WTC11 (cell line): Measurements from ENCODE around the gene FAM156B. TPM values are rescaled to one million over a fixed set of nuclear protein-coding genes. Genes with fewer than 3 reads are reported as not detected.
"Not testable (repeated sequence)": the region's sequence is repeated elsewhere in the genome, so short reads cannot be mapped to it uniquely, and the experiment has no call there.

ENCODE experiments used
- ATAC-seq: fragments of 200-7000 bp; cut with Tn5 transposase; 2 replicates; pipeline ENCODE4 v1.10.0; 2021; ENCODE audit warnings: mild to moderate bottlenecking, moderate library complexity
- CTCF ChIA-PET: fragments of 300-600 bp; sonication (Branson Sonifier 250); formaldehyde crosslinking; loops from one replicate; lab custom pipeline; 2021; ENCODE audit warnings: antibody characterized with exemption; lab: Charles Lee
- POLR2A ChIA-PET: fragments of 350-600 bp; sonication (Branson Sonifier 250); formaldehyde crosslinking; loops from one replicate; lab custom pipeline; 2021; ENCODE audit warnings: antibody characterized with exemption; lab: Charles Lee
- DNase-seq: peaks from one replicate; pipeline ENCODE4 v3.0.0; 2021; ENCODE audit warnings: low spot score
- H3K27ac Mint-ChIP-seq: 2 replicates; pipeline ENCODE4 v1.8.0; 2021; ENCODE audit warnings: mixed read lengths
- H3K27me3 Mint-ChIP-seq: 2 replicates; pipeline ENCODE4 v1.8.0; 2021; ENCODE audit warnings: low read depth, mild to moderate bottlenecking, moderate library complexity, mixed read lengths
- H3K36me3 Mint-ChIP-seq: 2 replicates; pipeline ENCODE4 v1.8.0; 2021; ENCODE audit warnings: mixed read lengths
- H3K4me1 Mint-ChIP-seq: 2 replicates; pipeline ENCODE4 v1.8.0; 2022; ENCODE audit warnings: mixed read lengths
- H3K4me3 Mint-ChIP-seq: 2 replicates; pipeline ENCODE4 v1.8.0; 2021; ENCODE audit warnings: mild to moderate bottlenecking, moderate library complexity, mixed read lengths
- H3K9me3 Mint-ChIP-seq: 2 replicates; pipeline ENCODE4 v1.8.0; 2021; ENCODE audit warnings: mixed read lengths
- total RNA-seq: library from RNA; stranded (reverse); gene quantifications from 3 replicates; pipeline ENCODE4 v1.2.3, GENCODE V29; 2021

FAM156B gene
- total RNA-seq, 1 experiment from 2014 or later, result 12.7 TPM

- H3K9me3 Mint-ChIP-seq, H3K4me3 Mint-ChIP-seq, POLR2A ChIA-PET, H3K4me1 Mint-ChIP-seq, H3K36me3 Mint-ChIP-seq, ATAC-seq, CTCF ChIA-PET, DNase-seq, H3K27me3 Mint-ChIP-seq, H3K27ac Mint-ChIP-seq: not testable (repeated sequence)
These were observed 9.7 kb upstream of the FAM156B start for GRCh38 chrX:52887459-52887858.

DNA sequence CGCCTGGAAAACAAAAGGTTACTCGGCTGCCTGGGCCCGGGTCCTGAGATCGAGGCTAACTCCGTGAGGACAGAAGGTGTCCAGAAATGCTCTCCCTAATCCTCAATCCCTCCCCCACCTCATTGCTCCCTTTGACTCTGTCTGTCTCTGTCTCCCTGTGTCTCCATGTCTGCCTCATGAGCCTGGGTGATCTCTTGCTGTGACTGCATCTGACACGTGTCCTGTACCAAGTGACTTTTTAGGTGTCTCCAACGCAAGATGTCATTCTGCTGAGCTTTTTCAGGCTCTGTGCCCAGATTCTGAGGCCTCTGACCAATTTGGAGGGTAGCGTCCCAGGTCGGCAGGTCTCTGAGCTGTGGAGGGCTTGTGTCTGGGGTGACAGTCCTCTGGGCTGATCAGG is 9.0 kb upstream of the FAM156B start:
- CTCF ChIA-PET, H3K36me3 Mint-ChIP-seq, H3K27ac Mint-ChIP-seq, ATAC-seq, POLR2A ChIA-PET, DNase-seq, H3K27me3 Mint-ChIP-seq, H3K4me1 Mint-ChIP-seq, H3K4me3 Mint-ChIP-seq, H3K9me3 Mint-ChIP-seq: not testable (repeated sequence)

GRCh38 chrX:52896438-52896837 is 692 bp upstream of the FAM156B start:
- H3K4me3 Mint-ChIP-seq, H3K4me1 Mint-ChIP-seq, ATAC-seq, POLR2A ChIA-PET, H3K27me3 Mint-ChIP-seq, H3K36me3 Mint-ChIP-seq, CTCF ChIA-PET, H3K27ac Mint-ChIP-seq, H3K9me3 Mint-ChIP-seq, DNase-seq: not testable (repeated sequence)

GRCh38 chrX:52905531-52905930 is 8.4 kb downstream of the FAM156B start:
- H3K27ac Mint-ChIP-seq, CTCF ChIA-PET, H3K4me3 Mint-ChIP-seq, H3K27me3 Mint-ChIP-seq, POLR2A ChIA-PET, H3K9me3 Mint-ChIP-seq, DNase-seq, H3K4me1 Mint-ChIP-seq, H3K36me3 Mint-ChIP-seq, ATAC-seq: not testable (repeated sequence)

DNA sequence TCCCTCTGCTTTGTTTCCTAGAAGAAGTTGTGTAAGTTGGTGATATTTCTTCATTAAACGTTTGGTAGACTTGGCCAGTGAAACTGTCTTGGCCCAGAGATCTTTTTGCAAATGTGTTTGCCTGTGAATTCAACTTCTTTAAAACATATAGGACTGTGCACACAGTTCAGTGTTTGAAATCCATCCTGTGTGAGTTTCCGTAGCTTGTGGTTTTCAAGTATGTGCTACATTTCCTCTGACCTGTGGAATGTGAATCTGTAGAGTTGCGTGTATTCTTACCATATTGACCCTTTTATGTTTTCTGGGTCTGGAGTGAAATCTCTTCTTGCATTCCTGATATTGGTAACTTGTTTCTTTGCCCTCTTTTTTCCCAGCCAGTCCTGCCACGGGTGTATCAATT is 8.9 kb downstream of the FAM156B start:
- H3K27ac Mint-ChIP-seq, H3K4me3 Mint-ChIP-seq, H3K4me1 Mint-ChIP-seq, H3K36me3 Mint-ChIP-seq, ATAC-seq, POLR2A ChIA-PET, H3K9me3 Mint-ChIP-seq, DNase-seq, CTCF ChIA-PET, H3K27me3 Mint-ChIP-seq: not testable (repeated sequence)

DNA sequence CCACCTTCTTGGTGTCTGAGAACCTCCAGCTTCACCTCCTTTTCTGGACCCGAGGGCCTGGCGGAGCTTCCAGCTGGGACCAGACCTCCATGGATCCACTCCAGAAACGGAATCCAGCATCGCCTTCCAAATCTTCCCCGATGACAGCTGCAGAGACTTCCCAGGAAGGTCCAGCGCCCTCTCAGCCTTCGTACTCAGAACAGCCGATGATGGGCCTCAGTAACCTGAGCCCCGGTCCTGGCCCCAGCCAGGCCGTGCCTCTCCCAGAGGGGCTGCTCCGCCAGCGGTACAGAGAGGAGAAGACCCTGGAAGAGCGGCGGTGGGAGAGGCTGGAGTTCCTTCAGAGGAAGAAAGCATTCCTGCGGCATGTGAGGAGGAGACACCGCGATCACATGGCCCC is 10.0 kb downstream of the FAM156B start:
- POLR2A ChIA-PET, H3K36me3 Mint-ChIP-seq, DNase-seq, H3K4me3 Mint-ChIP-seq, CTCF ChIA-PET, H3K27ac Mint-ChIP-seq, H3K27me3 Mint-ChIP-seq, ATAC-seq, H3K9me3 Mint-ChIP-seq, H3K4me1 Mint-ChIP-seq: not testable (repeated sequence)

GRCh38 chrX:52907900-52908299 is 10.8 kb downstream of the FAM156B start:
- H3K27me3 Mint-ChIP-seq, H3K9me3 Mint-ChIP-seq, H3K27ac Mint-ChIP-seq, DNase-seq, POLR2A ChIA-PET, ATAC-seq, H3K4me3 Mint-ChIP-seq, H3K4me1 Mint-ChIP-seq, H3K36me3 Mint-ChIP-seq, CTCF ChIA-PET: not testable (repeated sequence)

DNA sequence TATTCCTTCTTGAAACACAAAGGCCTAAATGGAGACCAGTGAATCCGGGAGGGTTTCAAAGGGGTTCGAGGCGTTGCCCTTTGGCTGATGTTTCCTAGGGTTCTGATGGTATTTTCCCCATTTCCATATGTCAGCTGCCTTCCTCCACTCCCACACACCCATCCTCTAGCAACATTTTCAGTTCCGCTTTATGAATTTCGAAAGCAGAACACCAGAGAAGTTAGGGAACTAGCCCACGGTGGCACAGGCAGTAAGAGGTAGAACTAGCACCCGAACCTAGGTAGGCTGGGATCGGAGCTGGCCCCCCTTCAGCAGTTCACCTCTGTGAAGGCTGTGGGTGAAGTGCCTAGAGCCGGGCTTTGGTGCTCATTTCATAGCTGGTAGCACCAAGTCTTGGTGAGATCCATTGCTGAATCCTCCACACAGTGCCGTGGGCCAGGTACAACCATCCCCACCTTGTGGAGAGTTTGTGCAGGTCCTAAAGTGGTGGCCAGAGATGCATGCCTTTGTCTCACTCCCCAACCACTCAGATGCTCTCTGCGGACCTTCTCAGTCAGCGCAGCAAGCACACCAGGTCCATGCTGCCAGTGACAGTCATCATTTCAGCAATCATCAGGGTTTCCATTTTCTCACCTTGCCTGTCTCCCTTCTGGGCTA is 12.3 kb downstream of the FAM156B start:
- CTCF ChIA-PET, H3K36me3 Mint-ChIP-seq, ATAC-seq, POLR2A ChIA-PET, H3K27me3 Mint-ChIP-seq, H3K27ac Mint-ChIP-seq, DNase-seq, H3K4me3 Mint-ChIP-seq, H3K9me3 Mint-ChIP-seq, H3K4me1 Mint-ChIP-seq: not testable (repeated sequence)

DNA sequence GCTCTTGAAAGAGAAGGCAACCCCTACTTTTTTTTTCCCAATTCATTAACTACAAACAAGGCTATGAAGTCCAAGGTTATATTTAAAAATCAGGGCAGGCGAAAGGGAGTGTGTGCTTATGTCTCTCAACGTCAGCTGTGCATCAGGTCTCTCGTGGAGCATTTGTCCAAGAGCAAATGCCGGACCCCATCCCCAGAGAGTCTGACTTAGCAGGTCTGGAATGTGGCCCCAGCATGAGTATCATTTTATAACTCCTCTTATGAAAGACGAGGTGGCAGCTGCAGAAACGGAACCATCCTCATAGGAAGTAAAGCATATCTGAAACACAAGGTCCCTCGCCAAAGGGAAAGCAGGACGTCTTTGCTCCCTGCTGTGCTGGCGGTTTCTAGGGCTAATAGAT is 16.6 kb downstream of the FAM156B start:
- H3K9me3 Mint-ChIP-seq, H3K4me1 Mint-ChIP-seq, CTCF ChIA-PET, POLR2A ChIA-PET, DNase-seq, H3K27ac Mint-ChIP-seq, ATAC-seq, H3K27me3 Mint-ChIP-seq, H3K4me3 Mint-ChIP-seq, H3K36me3 Mint-ChIP-seq: not testable (repeated sequence)

GRCh38 chrX:52914704-52915103 is 17.6 kb downstream of the FAM156B start:
- DNase-seq, H3K4me1 Mint-ChIP-seq, H3K9me3 Mint-ChIP-seq, H3K27me3 Mint-ChIP-seq, H3K36me3 Mint-ChIP-seq, H3K4me3 Mint-ChIP-seq, H3K27ac Mint-ChIP-seq, POLR2A ChIA-PET, ATAC-seq, CTCF ChIA-PET: not testable (repeated sequence)
